Small intestine (tissue), 7 donors: ENCODE results near the gene PSRC1. TPM values are rescaled to one million over a fixed set of nuclear protein-coding genes. Genes with fewer than 3 reads are reported as not detected.

ENCODE experiments used
- DNase-seq, 2 donors: peaks; one replicate each; pipeline versions ENCODE4 v3.0.0 to v3.0.0-alpha.2; 2013
- FAIRE-seq: peaks from 2 replicates; lab custom pipeline; 2012; peaks lifted over from hg19 to GRCh38; lab: Jason Lieb, UNC
- H3K27ac ChIP-seq, 3 donors: one replicate each; pipeline ENCODE4 v1.5.1; 2013; ENCODE audit warnings: low read length in 2 of 3, mild to moderate bottlenecking in 2 of 3, control low read depth in 1 of 3, inconsistent platforms in 1 of 3, low read depth in 1 of 3, moderate library complexity in 1 of 3
- H3K27me3 ChIP-seq, 3 donors: one replicate each; pipeline ENCODE4 v1.6.1; 2013; ENCODE audit warnings: low read length in 3 of 3, inconsistent platforms in 1 of 3; ENCODE audit not compliant: control insufficient read depth in 3 of 3, insufficient read depth in 3 of 3
- H3K36me3 ChIP-seq, 3 donors: one replicate each; pipeline ENCODE4 v1.6.1; 2013; ENCODE audit warnings: low read length in 3 of 3, inconsistent platforms in 1 of 3, low read depth in 1 of 3, mild to moderate bottlenecking in 1 of 3, moderate library complexity in 1 of 3; ENCODE audit not compliant: control insufficient read depth in 3 of 3, insufficient read depth in 2 of 3
- H3K4me1 ChIP-seq, 3 donors: one replicate each; pipeline ENCODE4 v1.6.1; 2013; ENCODE audit warnings: low read length in 2 of 3, inconsistent platforms in 1 of 3, low read depth in 1 of 3, mild to moderate bottlenecking in 1 of 3, moderate library complexity in 1 of 3; ENCODE audit not compliant: control insufficient read depth in 3 of 3, insufficient read depth in 2 of 3
- H3K4me3 ChIP-seq, 3 donors: one replicate each; pipeline ENCODE4 v1.5.1; 2013; ENCODE audit warnings: low read length in 3 of 3, control low read depth in 1 of 3, inconsistent platforms in 1 of 3, low read depth in 1 of 3, mild to moderate bottlenecking in 1 of 3, moderate library complexity in 1 of 3
- H3K9me3 ChIP-seq, 2 donors: one replicate each; pipeline ENCODE4 v1.6.1; 2013; ENCODE audit warnings: low read depth in 1 of 2, low read length in 1 of 2; ENCODE audit not compliant: control insufficient read depth in 2 of 2, insufficient read depth in 1 of 2
- WGBS, 3 donors: extraction: QIAGEN DNeasy Blood & Tissue Kit; methylation state at CpG; one replicate each; pipeline ENCODE4 v1.1.7; 2013; 5-methylcytosine and 5-hydroxymethylcytosine counted together
- polyA plus RNA-seq, 4 donors: library from polyadenylated mRNA; stranded (reverse) in 3 of 4; unstranded in 1 of 4; fragments of 200-250 nt in 3 of 4; fragments of 120-200 nt in 1 of 4; gene quantifications; one replicate each; pipeline versions ENCODE4 v1.2.1 to v1.2.3, GENCODE V29; 2013
- donor health status: healthy with polysubstance abuse.
- donor health status: control.
- donor health status: control.
- donor health status: Bipolar disorder and iron deficiency.
- donor health status: healthy.

PSRC1 gene
- polyA plus RNA-seq, 4 donors = 0.67 to 15.5 (median 8.0) TPM

DNA sequence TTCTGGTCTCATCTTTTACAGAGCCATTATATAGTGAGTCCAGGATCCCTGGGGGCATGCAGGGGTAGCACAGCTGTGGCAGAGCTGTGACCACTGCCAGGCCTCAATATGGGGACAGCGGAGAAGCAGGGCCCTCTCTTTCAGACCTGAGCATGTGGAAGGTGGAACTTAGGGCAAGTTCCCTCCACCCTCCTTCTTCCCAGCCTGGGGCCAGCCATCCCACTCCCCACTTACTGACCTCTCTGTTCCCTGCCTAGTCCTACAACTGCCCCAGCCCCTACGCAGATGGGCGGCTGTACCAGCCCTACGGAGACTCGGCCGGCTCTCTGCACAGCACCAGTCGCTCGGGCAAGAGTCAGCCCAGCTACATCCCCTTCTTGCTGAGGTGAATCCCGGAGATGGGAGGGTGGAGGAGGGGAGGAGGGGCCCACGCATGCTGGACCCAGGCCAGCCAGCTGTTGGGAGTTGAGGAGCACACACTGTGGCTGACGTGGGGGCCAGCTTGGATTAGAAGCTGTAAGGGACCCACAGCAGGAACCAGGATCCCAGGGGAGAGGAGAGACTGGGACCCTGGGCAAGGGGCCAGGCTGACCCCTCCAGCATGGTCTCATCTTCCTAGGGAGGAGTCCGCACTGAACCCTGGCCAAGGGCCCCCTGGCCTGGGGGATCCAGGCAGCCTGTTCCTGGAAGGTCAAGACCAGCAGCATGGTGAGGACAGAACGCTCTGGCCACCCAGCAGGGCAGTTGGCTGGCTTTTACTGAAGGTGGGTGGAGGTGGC is 10.7 kb downstream of the PSRC1 start:
- 85 to 94% (median 94%) methylated on average over 12 to 13 of the region's 13 CpGs for WGBS, 3 donors
- no peak for FAIRE-seq
- no peak overlapping the region for H3K27ac ChIP-seq

GRCh38 chr1:109271458-109271857 is 11.5 kb downstream of the PSRC1 start:
- Histone ChIP-seq H3K9me3 (no peaks in the 10 kb centered on the region), H3K4me1 (peaks cover 0 to 32% (median 0%) of the 10 kb centered on the region in 3 donors), H3K27me3 (no peaks in the 10 kb centered on the region), H3K27ac (no peak overlapping the region), H3K36me3 (peaks cover 0 to 73% (median 0%) of the 10 kb centered on the region in 3 donors), H3K4me3 (no peak overlapping the region)
- DNase-seq (no peak), FAIRE-seq (no peak)
- WGBS, 3 donors = 87 to 91% (median 89%) methylated on average over 6 of the region's 6 CpGs

More for the DNA sequence above, 10.7 kb downstream of the PSRC1 start:
- H3K4me3 ChIP-seq = no peak overlapping the region
- H3K36me3 ChIP-seq = peaks cover 0 to 69% (median 0%) of the 10 kb centered on the region in 3 donors
- no peaks in the 10 kb centered on the region for H3K9me3 ChIP-seq
- peaks cover 0 to 38% (median 0%) of the 10 kb centered on the region in 3 donors for H3K4me1 ChIP-seq
- no peak for DNase-seq
- H3K27me3 ChIP-seq = no peaks in the 10 kb centered on the region

- peaks cover 0 to 78% (median 0%) of the 10 kb centered on the region in 3 donors for H3K36me3 ChIP-seq
- 86 to 93% (median 91%) methylated on average over 17 to 20 of the region's 20 CpGs for WGBS, 3 donors
- no peaks in the 10 kb centered on the region for H3K9me3 ChIP-seq
- peaks cover 0 to 29% (median 0%) of the 10 kb centered on the region in 3 donors for H3K4me1 ChIP-seq
- H3K27me3 ChIP-seq = no peaks in the 10 kb centered on the region
- no peak overlapping the region for H3K27ac ChIP-seq
- DNase-seq (no peak), FAIRE-seq (no peak)
- H3K4me3 ChIP-seq = no peak overlapping the region
Measured at GRCh38 chr1:109270623-109271317, 12.2 kb downstream of the PSRC1 start.

DNA sequence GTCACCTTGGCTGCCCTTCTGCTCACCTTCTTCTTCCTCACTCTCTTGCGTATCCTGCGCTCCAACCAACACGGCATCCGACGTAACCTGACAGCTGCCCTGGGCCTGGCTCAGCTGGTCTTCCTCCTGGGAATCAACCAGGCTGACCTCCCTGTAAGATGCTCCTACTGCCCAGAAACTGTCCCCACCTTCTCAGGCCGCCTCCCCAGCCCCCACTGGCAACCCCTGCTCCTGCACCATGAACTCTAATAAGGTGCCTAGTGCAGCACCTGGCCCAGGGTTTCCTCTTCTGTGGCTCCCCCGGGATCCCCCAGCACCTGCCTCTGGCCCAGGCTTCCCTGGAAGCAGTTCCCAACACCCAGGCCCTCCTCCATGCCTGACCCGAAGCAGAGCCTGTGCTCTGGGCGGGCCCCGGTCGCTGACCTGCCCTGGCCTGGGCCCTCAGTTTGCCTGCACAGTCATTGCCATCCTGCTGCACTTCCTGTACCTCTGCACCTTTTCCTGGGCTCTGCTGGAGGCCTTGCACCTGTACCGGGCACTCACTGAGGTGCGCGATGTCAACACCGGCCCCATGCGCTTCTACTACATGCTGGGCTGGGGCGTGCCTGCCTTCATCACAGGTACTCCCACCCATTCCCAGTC is 12.8 kb downstream of the PSRC1 start:
- H3K27me3 ChIP-seq = no peaks in the 10 kb centered on the region
- FAIRE-seq (no peak), DNase-seq (no peak)
- H3K27ac ChIP-seq = no peak overlapping the region
- peaks cover 0 to 23% (median 0%) of the 10 kb centered on the region in 3 donors for H3K4me1 ChIP-seq
- no peaks in the 10 kb centered on the region for H3K9me3 ChIP-seq
- WGBS, 3 donors = 91 to 94% (median 94%) methylated on average over 15 to 17 of the region's 17 CpGs
- H3K36me3 ChIP-seq = peaks cover 0 to 83% (median 0%) of the 10 kb centered on the region in 3 donors
- no peak overlapping the region for H3K4me3 ChIP-seq

GRCh38 chr1:109269212-109269980 is 13.5 kb downstream of the PSRC1 start:
- H3K4me3 ChIP-seq = no peak overlapping the region
- peaks cover 0 to 91% (median 0%) of the 10 kb centered on the region in 3 donors for H3K36me3 ChIP-seq
- DNase-seq (no peak), FAIRE-seq (no peak)
- 89 to 91% (median 91%) methylated on average over 30 to 33 of the region's 33 CpGs for WGBS, 3 donors
- peaks cover 0 to 16% (median 0%) of the 10 kb centered on the region in 3 donors for H3K4me1 ChIP-seq
- H3K9me3 ChIP-seq = no peaks in the 10 kb centered on the region
- H3K27ac ChIP-seq = no peak overlapping the region
- H3K27me3 ChIP-seq = no peaks in the 10 kb centered on the region

DNA sequence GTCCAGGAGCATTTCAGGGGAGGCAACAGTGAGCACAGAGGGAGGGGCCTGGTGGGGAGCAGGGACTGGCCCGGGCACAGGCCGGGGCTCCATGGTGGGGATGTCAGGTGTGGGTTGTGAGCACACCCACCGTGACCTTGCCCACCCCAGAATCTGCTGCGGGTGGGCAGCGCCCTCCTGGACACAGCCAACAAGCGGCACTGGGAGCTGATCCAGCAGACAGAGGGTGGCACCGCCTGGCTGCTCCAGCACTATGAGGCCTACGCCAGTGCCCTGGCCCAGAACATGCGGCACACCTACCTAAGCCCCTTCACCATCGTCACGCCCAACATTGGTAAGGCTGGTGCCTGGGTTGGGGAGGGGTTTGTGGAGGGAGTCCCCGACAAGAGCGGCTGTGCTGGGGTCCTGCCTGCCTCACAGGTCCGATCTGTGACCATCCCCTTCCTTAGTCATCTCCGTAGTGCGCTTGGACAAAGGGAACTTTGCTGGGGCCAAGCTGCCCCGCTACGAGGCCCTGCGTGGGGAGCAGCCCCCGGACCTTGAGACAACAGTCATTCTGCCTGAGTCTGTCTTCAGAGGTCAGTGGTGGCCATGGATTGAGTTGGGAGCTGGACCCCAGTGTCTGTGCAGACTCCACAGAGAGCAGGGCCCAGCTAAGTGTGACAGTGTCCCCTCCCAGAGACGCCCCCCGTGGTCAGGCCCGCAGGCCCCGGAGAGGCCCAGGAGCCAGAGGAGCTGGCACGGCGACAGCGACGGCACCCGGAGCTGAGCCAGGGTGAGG is 14.3 kb downstream of the PSRC1 start:
- DNase-seq = no peak
- WGBS, 3 donors = 92 to 97% (median 94%) methylated on average over 24 to 29 of the region's 29 CpGs
- no peak overlapping the region for H3K27ac ChIP-seq
- FAIRE-seq = no peak
- H3K4me1 ChIP-seq = peaks cover 0 to 9% (median 0%) of the 10 kb centered on the region in 3 donors
- H3K9me3 ChIP-seq = no peaks in the 10 kb centered on the region
- H3K36me3 ChIP-seq = peaks cover 0 to 93% (median 0%) of the 10 kb centered on the region in 3 donors
- no peaks in the 10 kb centered on the region for H3K27me3 ChIP-seq
- no peak overlapping the region for H3K4me3 ChIP-seq

DNA sequence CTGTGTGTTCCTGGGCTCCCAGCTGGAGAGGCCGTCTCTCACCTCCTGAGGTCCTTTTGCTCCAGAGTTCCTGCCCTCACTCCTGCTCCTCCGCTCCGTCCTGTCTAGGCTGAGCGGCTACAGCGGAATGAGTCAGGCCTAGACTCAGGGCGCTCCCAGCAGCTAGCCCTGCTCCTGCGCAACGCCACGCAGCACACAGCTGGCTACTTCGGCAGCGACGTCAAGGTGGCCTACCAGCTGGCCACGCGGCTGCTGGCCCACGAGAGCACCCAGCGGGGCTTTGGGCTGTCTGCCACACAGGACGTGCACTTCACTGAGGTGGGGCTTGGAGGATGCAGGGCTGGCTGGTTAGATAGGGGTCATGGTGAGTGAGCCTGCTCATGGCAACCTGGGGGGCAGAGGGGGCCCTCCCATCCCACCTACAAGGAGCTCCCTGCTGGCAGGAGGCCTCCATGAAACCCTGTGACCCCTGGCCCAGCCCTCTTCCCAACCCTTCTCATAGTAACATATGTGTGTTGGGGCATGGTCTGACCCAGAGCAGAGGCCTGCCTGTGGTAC is 15.1 kb downstream of the PSRC1 start:
- H3K4me1 ChIP-seq = peaks cover 0 to 1% (median 0%) of the 10 kb centered on the region in 3 donors
- no peaks in the 10 kb centered on the region for H3K27me3 ChIP-seq
- peaks cover 0 to 92% (median 0%) of the 10 kb centered on the region in 3 donors for H3K36me3 ChIP-seq
- WGBS, 3 donors = 93 to 95% (median 94%) methylated on average over 17 of the region's 17 CpGs
- FAIRE-seq = no peak
- H3K9me3 ChIP-seq = no peaks in the 10 kb centered on the region
- no peak for DNase-seq
- H3K4me3 ChIP-seq = no peak overlapping the region
- no peak overlapping the region for H3K27ac ChIP-seq
